PC-9 (cell line): ENCODE results near the gene ANKRD40CL. TPM values are rescaled to one million over a fixed set of nuclear protein-coding genes. Genes with fewer than 3 reads are reported as not detected.
A peak's percentile ranks its signal among the peaks of the same experiment; 100 is the strongest.

ENCODE experiments used
- BruUV-seq: library from RNA; stranded (reverse); fragments of 400-500 nt; replicated peaks from 2 replicates; lab custom pipeline; 2021; lab: Mats Ljungman, UMichigan
- CTCF ChIA-PET: fragments of 300-600 bp; sonication (Branson Sonifier 250); formaldehyde crosslinking; loops from one replicate; lab custom pipeline; 2022; ENCODE audit warnings: antibody characterized with exemption; lab: Charles Lee
- POLR2A ChIA-PET: fragments of 300-600 bp; sonication (Branson Sonifier 250); formaldehyde crosslinking; loops from one replicate; lab custom pipeline; 2022; ENCODE audit warnings: antibody characterized with exemption; ENCODE audit not compliant: unreplicated experiment; lab: Charles Lee
- DNase-seq, 2 experiments: peaks; one replicate each; pipeline versions ENCODE4 v3.0.0 to v3.0.0-alpha.2; 2015 to 2022; ENCODE audit warnings: mixed read lengths in 1 of 2
- H2AFZ ChIP-seq: fragments of 200-600 bp; sonication (generic); 2 replicates; pipeline ENCODE4 v1.8.1; 2017; ENCODE audit warnings: antibody characterized with exemption
- H3F3A ChIP-seq: fragments of 200-600 bp; sonication (generic); 2 replicates; pipeline ENCODE4 v1.8.1; 2017; ENCODE audit warnings: antibody characterized with exemption, mild to moderate bottlenecking, low read depth; ENCODE audit not compliant: insufficient read depth
- H3K27ac ChIP-seq: fragments of 200-600 bp; sonication (generic); 2 replicates; pipeline ENCODE4 v1.6.1; 2016; ENCODE audit warnings: mixed run types
- H3K27me3 ChIP-seq: fragments of 200-600 bp; sonication (generic); 2 replicates; pipeline ENCODE4 v1.6.1; 2016; ENCODE audit warnings: low read depth, mixed run types; ENCODE audit not compliant: insufficient read depth
- H3K36me3 ChIP-seq: fragments of 200-600 bp; sonication (generic); 2 replicates; pipeline ENCODE4 v1.6.1; 2016; ENCODE audit warnings: low read depth, mixed run types
- H3K4me1 ChIP-seq: fragments of 200-600 bp; sonication (generic); replicated peaks from 2 replicates; pipeline ENCODE4 v1.6.1; 2016; ENCODE audit warnings: mixed run types; ENCODE audit not compliant: insufficient read depth
- H3K4me2 ChIP-seq: fragments of 200-600 bp; sonication (generic); 2 replicates; pipeline ENCODE4 v1.6.1; 2017; ENCODE audit warnings: mixed run types
- H3K4me3 ChIP-seq: fragments of 200-600 bp; sonication (generic); 2 replicates; pipeline ENCODE4 v1.6.1; 2016; ENCODE audit warnings: mixed run types
- H3K79me2 ChIP-seq: fragments of 200-600 bp; sonication (generic); 2 replicates; pipeline ENCODE4 v1.6.1; 2017; ENCODE audit warnings: low read depth, mixed run types
- H3K9me2 ChIP-seq: fragments of 200-600 bp; sonication (generic); 2 replicates; pipeline ENCODE4 v1.8.1; 2017; ENCODE audit warnings: mild to moderate bottlenecking; ENCODE audit not compliant: insufficient read depth
- H3K9me3 ChIP-seq: fragments of 200-600 bp; sonication (generic); 2 replicates; pipeline ENCODE4 v1.8.1; 2016; ENCODE audit warnings: low read depth; ENCODE audit not compliant: insufficient read depth
- H4K20me1 ChIP-seq: fragments of 200-600 bp; sonication (generic); 2 replicates; pipeline ENCODE4 v1.8.1; 2017; ENCODE audit not compliant: insufficient read depth
- CTCF ChIP-seq: fragments of 200-600 bp; sonication (generic); conservative IDR thresholded peaks from 2 replicates; pipeline ENCODE4 v1.6.1; 2017; ENCODE audit warnings: mixed run types, antibody characterized with exemption, mild to moderate bottlenecking, moderate library complexity
- EZH2 ChIP-seq: fragments of 200-600 bp; sonication (generic); IDR thresholded peaks from 2 replicates; pipeline ENCODE4 v1.8.0; 2017; ENCODE audit warnings: antibody characterized with exemption, low read depth
- intact Hi-C: fragments of 100-400 bp; cut with micrococcal nuclease; formaldehyde crosslinking; loops from one replicate; pipeline ENCODE4 v1.10.0; 2022; ENCODE audit not compliant: unreplicated experiment
- total RNA-seq: library from RNA; stranded (reverse); gene quantifications from 2 replicates; pipeline ENCODE4 v1.2.3, GENCODE V29; 2021

ANKRD40CL gene
- total RNA-seq, 1 experiment from 2014 or later, result not detected

- Histone ChIP-seq H3K27me3 (no peaks in the 10 kb centered on the region), H3K4me1 (peaks cover 32% of the 10 kb centered on the region), H4K20me1 (no peaks in the 10 kb centered on the region), H2AFZ (no peak overlapping the region), H3K36me3 (no peaks in the 10 kb centered on the region), H3F3A (peaks cover 13% of the 10 kb centered on the region; the same call in 1 of the 2 replicates), H3K4me3 (no peak overlapping the region), H3K79me2 (no peaks in the 10 kb centered on the region), H3K9me3 (no peaks in the 10 kb centered on the region), H3K9me2 (no peaks in the 10 kb centered on the region), H3K27ac (no peak overlapping the region), H3K4me2 (no peak overlapping the region)
- TF ChIP-seq EZH2, result no peak
- TF ChIP-seq CTCF, result no peak
- POLR2A ChIA-PET, result interaction anchor here (0.6 kb wide), 1 partner anchor 9 kb away, joined by 4 read pairs; no protein-coding TSS in a partner anchor
- intact Hi-C loops, result no loop called here
- no peak for DNase-seq
- no TSS peak for BruUV-seq
- CTCF ChIA-PET, result no interaction called here
Observed at GRCh38 chr17:50764734-50765149, 2.6 kb downstream of the ANKRD40CL start.

GRCh38 chr17:50763716-50764475, 3.4 kb downstream of the ANKRD40CL start:
- DNase-seq, result peak in 1 of 2 experiments; percentile 56
- Histone ChIP-seq H4K20me1 (no peaks in the 10 kb centered on the region), H3K4me1 (peaks cover 29% of the 10 kb centered on the region), H3K9me2 (no peaks in the 10 kb centered on the region), H3K4me3 (no peak overlapping the region), H3K36me3 (no peaks in the 10 kb centered on the region), H3K27me3 (no peaks in the 10 kb centered on the region), H3K27ac (no peak overlapping the region), H2AFZ (no peak overlapping the region), H3F3A (peaks cover 17% of the 10 kb centered on the region; the same call in 1 of the 2 replicates), H3K4me2 (0 out of 2 replicates have a peak overlapping the region, but pooled peaks have one; percentile 18), H3K79me2 (no peaks in the 10 kb centered on the region), H3K9me3 (no peaks in the 10 kb centered on the region)
- POLR2A ChIA-PET, result interaction anchor here (0.6 to 0.7 kb wide), 2 partner anchors 210 to 213 kb away, joined by 3 to 4 read pairs; no protein-coding TSS in a partner anchor
- CTCF ChIA-PET, result interaction anchor here (0.6 kb wide), 1 partner anchor 102 kb away, joined by 3 read pairs; no protein-coding TSS in a partner anchor
- intact Hi-C loops, result no loop called here
- BruUV-seq, result no TSS peak
- TF ChIP-seq EZH2 (no peak), CTCF (no peak)

- Histone ChIP-seq H4K20me1 (no peaks in the 10 kb centered on the region), H3F3A (peaks cover 25% of the 10 kb centered on the region), H3K79me2 (no peaks in the 10 kb centered on the region), H3K4me3 (no peak overlapping the region), H3K4me1 (peaks cover 19% of the 10 kb centered on the region), H3K4me2 (no peak overlapping the region), H3K27ac (no peak overlapping the region), H3K9me2 (no peaks in the 10 kb centered on the region), H2AFZ (no peak overlapping the region), H3K9me3 (no peaks in the 10 kb centered on the region), H3K27me3 (no peaks in the 10 kb centered on the region), H3K36me3 (no peaks in the 10 kb centered on the region)
- BruUV-seq, result no TSS peak
- ChIA-PET CTCF (no interaction called here), POLR2A (no interaction called here)
- intact Hi-C loops, result no loop called here
- TF ChIP-seq CTCF (no peak), EZH2 (no peak)
- DNase-seq, result no peak
Observed at GRCh38 chr17:50762177-50762576, 5.1 kb downstream of the ANKRD40CL start.
